NB4 (cell line): Measurements from ENCODE around the gene MED15.

Experiments used
- DNase-seq: peaks from one replicate; pipeline ENCODE4 v3.0.0; 2010; ENCODE audit warnings: low read depth
- H3K4me3 ChIP-seq: one replicate; pipeline ENCODE4 v1.5.1; 2011; ENCODE audit warnings: mild to moderate bottlenecking, low read depth, low read length, moderate library complexity
- MYC ChIP-seq: IDR thresholded peaks from 2 replicates; pipeline ENCODE4 v1.6.1; 2011; ENCODE audit warnings: low read depth, low read length
- POLR2A ChIP-seq: IDR thresholded peaks from 2 replicates; pipeline ENCODE4 v1.6.1; 2011; ENCODE audit warnings: mild to moderate bottlenecking; ENCODE audit not compliant: insufficient read length; ENCODE audit errors: extremely low read depth
- TF ChIP-seq, protein P1 (sequence below): IDR thresholded peaks from one replicate; pipeline ENCODE4 v1.5.1; 2012; ENCODE audit warnings: low read depth, low read length
- TF ChIP-seq, protein P2 (sequence below): IDR thresholded peaks from 2 replicates; pipeline ENCODE4 v1.6.1; 2011; ENCODE audit warnings: low read depth, low read length

MED15 gene

DNA sequence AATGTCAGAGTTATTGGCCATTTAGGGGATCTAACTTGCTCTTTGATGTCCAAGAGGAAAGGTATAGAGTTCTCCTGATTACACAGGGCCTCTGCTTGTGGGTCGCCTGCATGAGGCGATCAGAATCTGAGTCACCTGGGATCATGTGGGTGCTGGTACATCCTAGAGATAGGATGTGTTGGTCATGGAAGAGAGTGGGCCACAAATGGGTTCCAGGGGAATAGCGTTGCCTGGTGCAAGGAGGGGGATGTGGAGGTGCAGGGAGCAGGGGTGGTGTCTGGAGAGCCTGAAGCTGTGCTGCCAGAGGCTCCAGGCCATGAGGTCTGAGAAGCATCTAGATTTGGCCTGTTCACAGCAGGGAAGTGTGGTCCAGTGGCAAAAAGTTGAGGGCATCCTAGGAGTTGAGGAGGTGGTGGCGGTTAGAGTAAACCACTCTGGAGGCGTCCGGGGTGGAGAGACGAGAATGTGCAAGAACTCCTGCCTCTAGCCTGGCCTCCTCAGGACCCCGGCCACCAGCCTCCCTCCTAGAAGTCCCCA, 92.8 kb downstream of the MED15 start:
- H3K4me3 ChIP-seq: no peak overlapping the region
- no peak for DNase-seq
- TF ChIP-seq, protein P1, sequence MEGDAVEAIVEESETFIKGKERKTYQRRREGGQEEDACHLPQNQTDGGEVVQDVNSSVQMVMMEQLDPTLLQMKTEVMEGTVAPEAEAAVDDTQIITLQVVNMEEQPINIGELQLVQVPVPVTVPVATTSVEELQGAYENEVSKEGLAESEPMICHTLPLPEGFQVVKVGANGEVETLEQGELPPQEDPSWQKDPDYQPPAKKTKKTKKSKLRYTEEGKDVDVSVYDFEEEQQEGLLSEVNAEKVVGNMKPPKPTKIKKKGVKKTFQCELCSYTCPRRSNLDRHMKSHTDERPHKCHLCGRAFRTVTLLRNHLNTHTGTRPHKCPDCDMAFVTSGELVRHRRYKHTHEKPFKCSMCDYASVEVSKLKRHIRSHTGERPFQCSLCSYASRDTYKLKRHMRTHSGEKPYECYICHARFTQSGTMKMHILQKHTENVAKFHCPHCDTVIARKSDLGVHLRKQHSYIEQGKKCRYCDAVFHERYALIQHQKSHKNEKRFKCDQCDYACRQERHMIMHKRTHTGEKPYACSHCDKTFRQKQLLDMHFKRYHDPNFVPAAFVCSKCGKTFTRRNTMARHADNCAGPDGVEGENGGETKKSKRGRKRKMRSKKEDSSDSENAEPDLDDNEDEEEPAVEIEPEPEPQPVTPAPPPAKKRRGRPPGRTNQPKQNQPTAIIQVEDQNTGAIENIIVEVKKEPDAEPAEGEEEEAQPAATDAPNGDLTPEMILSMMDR: no peak

DNA sequence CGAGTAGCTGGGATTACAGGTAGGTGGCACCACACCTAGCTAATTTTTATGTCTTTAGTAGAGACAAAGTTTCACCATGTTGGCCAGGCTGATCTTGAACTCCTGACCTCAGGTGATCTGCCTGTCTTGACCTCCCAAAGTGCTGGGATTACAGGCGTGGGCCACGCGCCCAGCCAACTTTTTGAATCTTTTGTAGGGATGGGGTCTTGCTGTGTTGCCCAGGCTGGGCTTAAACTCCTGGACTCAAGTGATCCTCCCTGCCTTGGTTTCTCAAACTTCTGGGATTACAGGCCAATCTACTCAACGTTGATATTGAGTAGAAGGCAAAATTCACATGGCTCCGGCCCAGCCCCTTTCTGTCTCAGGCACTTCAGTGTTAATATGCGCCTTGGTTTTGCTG, 93.9 kb downstream of the MED15 start:
- DNase-seq: no peak
- H3K4me3 ChIP-seq: no peak overlapping the region
- TF ChIP-seq, protein P1: no peak
- TF ChIP-seq, protein P2, sequence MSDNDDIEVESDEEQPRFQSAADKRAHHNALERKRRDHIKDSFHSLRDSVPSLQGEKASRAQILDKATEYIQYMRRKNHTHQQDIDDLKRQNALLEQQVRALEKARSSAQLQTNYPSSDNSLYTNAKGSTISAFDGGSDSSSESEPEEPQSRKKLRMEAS: no peak
- TF ChIP-seq POLR2A (no peak), MYC (no peak)

DNA sequence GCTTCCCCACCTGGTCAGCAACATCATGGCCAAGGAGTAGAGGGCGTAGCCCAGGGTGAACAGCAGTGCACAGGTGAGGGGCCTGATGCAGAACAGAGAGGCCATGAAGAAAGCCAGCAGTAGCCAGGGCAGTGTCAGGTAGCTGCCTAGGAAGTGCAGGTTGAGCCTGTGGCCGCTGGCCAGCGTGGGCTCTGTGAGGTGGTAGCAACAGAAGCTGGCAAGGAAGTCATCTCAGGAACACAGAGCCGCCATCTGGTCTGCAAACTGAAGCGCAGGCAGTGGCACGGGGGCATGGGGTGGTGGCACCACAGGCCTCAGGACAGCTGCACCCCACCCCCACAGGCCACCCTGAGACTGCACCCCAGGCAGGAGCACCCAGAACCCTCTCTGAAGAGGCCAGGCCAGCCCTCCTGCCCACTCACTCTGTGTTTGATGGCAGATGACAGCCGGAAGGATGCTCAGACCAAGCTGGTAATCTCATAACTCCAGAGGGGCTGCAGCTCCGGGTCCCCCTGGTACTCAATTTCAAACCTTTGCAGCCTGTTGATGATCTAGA, 95.3 kb downstream of the MED15 start:
- H3K4me3 ChIP-seq: no peak overlapping the region
- TF ChIP-seq, protein P1: no peak
- TF ChIP-seq, protein P2: no peak
- TF ChIP-seq POLR2A (no peak), MYC (no peak)
- no peak for DNase-seq

DNA sequence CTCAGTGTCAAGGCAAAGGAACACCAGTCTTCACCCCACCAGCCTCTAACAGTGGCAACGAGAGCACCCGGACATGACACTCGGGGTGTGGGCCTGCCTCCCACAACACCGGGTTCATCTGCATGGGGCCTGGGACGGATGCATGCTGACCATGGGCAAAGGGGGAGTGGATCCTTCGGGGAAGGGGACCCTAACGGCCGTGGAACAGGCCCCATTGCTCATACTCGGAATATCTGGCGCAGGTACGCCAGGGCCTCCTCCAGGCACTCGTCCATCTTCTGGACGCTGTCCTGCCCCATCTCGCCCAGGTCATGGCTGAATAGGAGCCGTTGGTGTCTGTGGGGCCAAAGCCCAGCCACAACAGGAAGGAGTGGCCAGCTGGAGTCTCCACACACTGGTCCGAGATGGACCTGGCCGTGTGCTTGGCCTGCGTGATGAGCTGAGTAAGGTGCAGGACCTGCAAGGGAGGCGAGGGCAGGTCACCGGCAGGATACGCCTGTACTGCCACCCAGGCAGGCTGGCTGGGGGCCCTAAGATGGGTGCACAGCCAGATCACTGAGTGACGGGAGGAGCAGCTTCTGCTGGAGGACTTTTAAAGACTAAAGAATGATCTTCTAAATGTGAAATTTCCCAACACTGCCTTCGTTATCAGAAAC, 96.8 kb downstream of the MED15 start:
- DNase-seq: no peak
- TF ChIP-seq, protein P2: no peak
- TF ChIP-seq, protein P1: no peak
- TF ChIP-seq POLR2A: no peak
- no peak for TF ChIP-seq MYC
- H3K4me3 ChIP-seq: no peak overlapping the region

DNA sequence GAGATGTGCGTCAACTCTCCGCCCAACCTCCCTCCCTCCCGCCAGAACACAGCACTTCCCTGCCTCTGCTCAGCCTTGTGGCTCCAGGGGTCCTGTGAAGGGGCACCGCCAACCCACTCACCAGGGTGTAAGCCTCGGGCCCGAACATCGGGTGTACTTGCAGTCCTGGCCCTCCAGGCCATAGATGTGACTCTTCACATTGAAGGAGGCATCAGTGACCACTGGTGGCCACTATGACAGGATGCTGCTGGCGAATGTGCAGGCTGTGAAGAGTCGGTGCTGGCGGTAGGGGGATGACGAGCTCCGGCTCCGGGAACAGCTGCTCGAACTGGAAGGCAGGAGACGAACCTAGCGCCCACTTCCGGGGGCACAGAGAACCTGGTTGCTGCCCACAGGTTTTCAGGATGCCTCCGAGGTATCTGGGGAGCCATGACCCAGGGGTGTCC, 97.4 kb downstream of the MED15 start:
- no peak overlapping the region for H3K4me3 ChIP-seq
- TF ChIP-seq MYC: no peak
- TF ChIP-seq, protein P2: no peak
- TF ChIP-seq, protein P1: no peak
- no peak for TF ChIP-seq POLR2A
- no peak for DNase-seq
